ENCODE data around the gene SLX4IP.

The SLX4IP gene

DNA sequence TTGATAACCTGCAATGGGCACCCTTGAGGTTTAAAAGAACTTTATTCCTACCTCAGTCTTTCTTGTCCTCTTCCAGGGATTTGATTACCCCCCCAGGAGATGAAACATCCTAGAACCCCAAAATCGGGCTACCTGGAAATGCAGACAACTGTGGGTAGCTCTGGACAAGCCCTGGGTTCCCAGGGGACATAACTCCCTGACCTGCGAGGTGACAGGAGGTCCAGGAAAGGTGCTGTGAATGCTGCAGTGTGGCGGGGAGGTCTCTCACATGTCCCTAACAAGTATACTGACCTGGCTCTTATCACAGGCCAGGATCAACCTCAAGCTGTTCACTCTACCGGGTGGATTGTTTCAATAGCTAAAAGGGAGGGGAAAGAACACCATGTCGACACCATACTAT, 227.0 kb downstream of the SLX4IP start:
- peak overlapping the region; percentile 42 for H3K4me3 ChIP-seq
- DNase-seq (ENCODE audit: low spot score): peak; percentile 52
- peak overlapping the region; percentile 89 to 92 for H3K27ac ChIP-seq
- TF ChIP-seq, protein P1, sequence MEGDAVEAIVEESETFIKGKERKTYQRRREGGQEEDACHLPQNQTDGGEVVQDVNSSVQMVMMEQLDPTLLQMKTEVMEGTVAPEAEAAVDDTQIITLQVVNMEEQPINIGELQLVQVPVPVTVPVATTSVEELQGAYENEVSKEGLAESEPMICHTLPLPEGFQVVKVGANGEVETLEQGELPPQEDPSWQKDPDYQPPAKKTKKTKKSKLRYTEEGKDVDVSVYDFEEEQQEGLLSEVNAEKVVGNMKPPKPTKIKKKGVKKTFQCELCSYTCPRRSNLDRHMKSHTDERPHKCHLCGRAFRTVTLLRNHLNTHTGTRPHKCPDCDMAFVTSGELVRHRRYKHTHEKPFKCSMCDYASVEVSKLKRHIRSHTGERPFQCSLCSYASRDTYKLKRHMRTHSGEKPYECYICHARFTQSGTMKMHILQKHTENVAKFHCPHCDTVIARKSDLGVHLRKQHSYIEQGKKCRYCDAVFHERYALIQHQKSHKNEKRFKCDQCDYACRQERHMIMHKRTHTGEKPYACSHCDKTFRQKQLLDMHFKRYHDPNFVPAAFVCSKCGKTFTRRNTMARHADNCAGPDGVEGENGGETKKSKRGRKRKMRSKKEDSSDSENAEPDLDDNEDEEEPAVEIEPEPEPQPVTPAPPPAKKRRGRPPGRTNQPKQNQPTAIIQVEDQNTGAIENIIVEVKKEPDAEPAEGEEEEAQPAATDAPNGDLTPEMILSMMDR (IDR thresholded peaks at IDR 0.05): no peak

DNA sequence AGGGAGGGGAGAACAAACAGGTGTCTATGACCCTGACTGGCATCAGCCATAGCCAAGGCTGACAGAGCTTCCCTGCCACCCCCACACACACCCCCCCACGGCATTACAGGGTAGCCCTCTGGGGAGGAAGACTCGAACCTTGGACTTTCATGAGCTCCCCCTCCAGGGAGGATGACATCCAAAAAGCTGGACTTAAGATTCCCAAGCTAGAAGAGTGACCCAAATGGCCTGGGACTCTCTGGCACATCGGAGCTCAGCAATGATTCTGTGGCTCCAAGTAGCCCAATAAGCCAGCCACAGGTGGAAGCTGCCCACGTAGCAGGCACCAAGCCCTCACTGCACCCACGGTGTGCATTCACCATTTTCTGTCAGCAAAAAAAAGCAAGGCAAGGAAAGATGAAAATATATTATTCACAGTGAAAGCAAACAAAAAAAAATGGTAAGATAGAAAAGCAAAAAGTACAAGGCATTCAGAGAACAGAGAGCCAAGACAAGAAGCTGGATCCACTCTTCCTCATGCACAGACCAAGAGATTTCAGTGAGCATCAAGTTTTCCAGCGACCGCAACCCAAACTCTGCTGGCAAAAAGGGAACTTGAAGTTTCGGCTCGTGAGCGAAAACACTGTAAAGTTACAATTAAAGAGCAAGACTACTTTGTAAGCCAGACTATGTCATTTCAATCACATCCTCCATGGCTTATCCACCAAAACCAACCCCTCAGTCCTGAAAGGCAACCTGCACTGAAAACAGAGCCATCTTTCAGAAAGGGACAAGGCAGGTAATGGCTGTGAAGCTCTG, 227.8 kb downstream of the SLX4IP start:
- DNase-seq (ENCODE audit: low spot score): peak; percentile 68
- TF ChIP-seq, protein P1 (IDR thresholded peaks at IDR 0.05): no peak
- Histone ChIP-seq H3K4me3 (peak overlapping the region; percentile 98), H3K27ac (peak overlapping the region; percentile 89 to 92)

DNA sequence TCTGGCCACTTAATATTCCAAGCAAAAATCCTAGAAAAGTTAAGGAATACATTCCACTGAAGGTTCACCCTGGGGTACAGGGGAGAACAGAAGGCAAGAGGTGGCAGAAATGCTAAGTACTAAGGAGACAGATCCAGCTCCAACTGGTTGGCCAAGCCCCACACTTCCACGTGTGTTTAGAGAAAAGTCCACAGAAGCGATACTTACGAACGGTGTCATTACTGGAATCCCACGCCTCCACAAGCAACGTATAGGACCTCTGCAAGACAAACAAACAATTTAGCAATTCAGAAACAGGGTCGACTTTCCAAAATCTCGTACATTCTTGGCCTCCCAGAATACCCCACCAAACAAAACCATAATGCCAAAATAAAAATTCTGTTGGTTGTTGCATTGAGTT, 228.7 kb downstream of the SLX4IP start:
- H3K27ac ChIP-seq: peak overlapping the region; percentile 89 to 92
- DNase-seq (ENCODE audit: low spot score): no peak
- TF ChIP-seq, protein P1 (IDR thresholded peaks at IDR 0.05): no peak
- H3K4me3 ChIP-seq: peak overlapping the region; percentile 98

DNA sequence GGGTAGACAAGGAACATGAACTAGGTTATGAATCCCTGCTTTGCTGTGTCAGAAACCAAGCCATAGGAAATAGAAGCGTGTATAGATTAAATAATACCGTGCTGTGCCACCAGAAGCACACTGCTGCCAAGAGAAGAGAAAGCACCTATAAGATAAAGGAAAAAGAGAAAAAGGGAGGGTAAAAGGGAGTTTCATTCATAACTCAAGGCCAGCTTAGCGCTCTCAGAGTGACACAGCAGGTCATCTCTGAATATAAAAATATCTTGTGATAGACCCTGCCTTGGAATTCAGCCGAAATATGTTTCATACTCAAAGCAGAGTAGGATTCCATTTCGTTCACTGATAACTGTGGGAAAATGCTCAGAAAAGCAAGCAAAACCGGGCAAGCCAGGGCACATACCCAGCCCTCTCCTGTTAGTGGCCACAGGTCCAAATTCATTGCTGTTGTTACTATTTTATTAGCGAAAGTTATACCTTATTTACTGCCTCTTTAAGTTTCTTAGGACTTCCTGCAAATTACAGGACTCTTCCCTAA, 230.0 kb downstream of the SLX4IP start:
- TF ChIP-seq, protein P1 (IDR thresholded peaks at IDR 0.05): no peak
- DNase-seq (ENCODE audit: low spot score): no peak
- H3K27ac ChIP-seq: peak overlapping the region; percentile 89 to 92
- peak overlapping the region; percentile 98 for H3K4me3 ChIP-seq

DNA sequence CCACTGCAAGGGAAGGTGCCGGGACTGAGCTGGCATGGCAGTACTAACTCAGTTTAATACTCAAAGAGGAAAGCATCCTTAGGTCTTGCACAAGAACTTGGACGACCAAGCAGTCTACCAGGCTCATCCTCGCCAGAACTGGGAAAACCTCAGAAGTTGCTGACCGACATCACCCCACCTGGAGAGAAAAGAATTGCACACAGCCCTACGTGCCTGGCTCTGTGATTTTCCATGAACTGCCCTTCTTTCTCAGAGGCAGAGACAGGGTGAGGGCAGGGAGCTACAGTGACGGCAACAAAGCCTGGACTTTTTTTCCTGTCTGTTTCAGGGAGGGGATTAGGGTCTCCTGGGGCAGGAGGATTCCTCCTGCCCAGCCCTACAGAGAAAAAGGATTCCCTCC, 230.7 kb downstream of the SLX4IP start:
- DNase-seq (ENCODE audit: low spot score): peak; percentile 76
- TF ChIP-seq, protein P1 (IDR thresholded peaks at IDR 0.05): no peak
- Histone ChIP-seq H3K27ac (peak overlapping the region; percentile 89 to 92), H3K4me3 (peak overlapping the region; percentile 98)

DNA sequence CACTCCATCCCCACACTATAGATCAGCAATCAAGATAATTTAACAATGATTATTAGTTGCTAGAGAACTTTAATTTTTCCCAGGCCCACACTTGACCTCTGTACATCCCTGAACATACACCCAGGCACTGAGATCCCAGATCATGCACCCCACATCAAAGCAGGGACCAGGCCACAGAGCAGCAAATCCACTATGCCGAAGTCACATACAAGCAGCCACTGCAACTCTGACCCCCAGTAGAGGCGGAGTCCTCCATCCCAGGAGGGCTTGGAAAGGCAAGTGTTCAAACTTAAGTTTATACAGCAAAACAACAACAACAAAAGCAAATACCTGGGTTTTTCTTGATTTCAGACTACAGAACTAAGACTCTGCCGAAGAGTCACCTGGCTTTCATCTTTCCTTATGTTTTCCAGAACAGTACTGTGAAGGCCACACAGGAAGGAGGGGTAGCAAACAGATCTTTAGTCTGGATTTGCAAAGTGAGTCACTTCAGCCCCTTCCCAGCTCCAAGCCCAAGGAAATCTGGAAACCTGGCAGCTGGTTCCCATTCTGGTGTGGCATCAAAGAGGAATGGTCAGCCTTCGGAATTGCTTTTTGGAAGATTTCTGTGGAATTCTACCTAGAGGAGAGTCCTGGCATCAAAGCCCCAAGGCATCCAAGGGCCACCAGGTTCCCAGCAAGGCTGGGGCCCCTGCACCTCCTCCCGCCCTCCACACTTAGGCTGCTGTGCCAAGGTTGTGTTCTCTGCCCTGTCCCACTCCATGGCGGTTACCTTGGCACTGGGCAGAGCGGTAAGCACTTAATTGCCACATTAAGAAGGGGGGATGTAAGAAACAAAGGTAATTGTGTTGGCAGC, 231.3 kb downstream of the SLX4IP start:
- TF ChIP-seq, protein P1 (IDR thresholded peaks at IDR 0.05): no peak
- Histone ChIP-seq H3K4me3 (peak overlapping the region; percentile 98), H3K27ac (peak overlapping the region; percentile 89 to 92)
- peak; percentile 60 for DNase-seq (ENCODE audit: low spot score)
